ENCODE data around the gene NME7. TPM values are rescaled to one million over a fixed set of nuclear protein-coding genes. Genes with fewer than 3 reads are reported as not detected.

Gene NME7
- total RNA-seq, 1 experiment from 2014 or later = 21.8 TPM

DNA sequence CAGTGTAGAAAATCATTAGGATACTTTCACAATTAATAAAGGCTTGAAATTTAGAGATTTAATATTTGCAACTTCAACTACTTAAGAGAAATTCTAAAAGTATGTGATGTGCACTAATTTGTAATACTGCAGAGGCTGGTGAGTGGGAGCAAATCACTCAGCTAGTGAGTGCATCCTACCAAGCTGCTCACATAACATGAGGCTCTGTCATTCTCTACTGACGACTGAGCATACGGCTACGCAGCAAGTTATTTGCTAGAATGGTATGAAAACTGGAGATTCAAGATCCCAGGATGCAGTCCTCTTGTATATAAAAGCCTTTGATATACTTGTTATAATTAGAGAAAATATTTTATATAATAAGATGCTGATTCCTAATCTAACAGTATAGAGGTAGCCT lies 171.0 kb downstream of the NME7 start (continued):
- TF ChIP-seq, protein P1, sequence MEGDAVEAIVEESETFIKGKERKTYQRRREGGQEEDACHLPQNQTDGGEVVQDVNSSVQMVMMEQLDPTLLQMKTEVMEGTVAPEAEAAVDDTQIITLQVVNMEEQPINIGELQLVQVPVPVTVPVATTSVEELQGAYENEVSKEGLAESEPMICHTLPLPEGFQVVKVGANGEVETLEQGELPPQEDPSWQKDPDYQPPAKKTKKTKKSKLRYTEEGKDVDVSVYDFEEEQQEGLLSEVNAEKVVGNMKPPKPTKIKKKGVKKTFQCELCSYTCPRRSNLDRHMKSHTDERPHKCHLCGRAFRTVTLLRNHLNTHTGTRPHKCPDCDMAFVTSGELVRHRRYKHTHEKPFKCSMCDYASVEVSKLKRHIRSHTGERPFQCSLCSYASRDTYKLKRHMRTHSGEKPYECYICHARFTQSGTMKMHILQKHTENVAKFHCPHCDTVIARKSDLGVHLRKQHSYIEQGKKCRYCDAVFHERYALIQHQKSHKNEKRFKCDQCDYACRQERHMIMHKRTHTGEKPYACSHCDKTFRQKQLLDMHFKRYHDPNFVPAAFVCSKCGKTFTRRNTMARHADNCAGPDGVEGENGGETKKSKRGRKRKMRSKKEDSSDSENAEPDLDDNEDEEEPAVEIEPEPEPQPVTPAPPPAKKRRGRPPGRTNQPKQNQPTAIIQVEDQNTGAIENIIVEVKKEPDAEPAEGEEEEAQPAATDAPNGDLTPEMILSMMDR (IDR thresholded peaks at IDR 0.05 in 2 of 3, conservative IDR thresholded peaks at IDR 0.05 in 1 of 3; ENCODE audit: borderline replicate concordance in 1 of 3, insufficient read depth in 1 of 3, low read depth in 2 of 3, low read length in 2 of 3) = no peak
- TF ChIP-seq ZFX (IDR thresholded peaks at IDR 0.05) = no peak
- TF ChIP-seq SRF (IDR thresholded peaks at IDR 0.05; ENCODE audit: low read depth) = no peak
- TF ChIP-seq, protein P2, sequence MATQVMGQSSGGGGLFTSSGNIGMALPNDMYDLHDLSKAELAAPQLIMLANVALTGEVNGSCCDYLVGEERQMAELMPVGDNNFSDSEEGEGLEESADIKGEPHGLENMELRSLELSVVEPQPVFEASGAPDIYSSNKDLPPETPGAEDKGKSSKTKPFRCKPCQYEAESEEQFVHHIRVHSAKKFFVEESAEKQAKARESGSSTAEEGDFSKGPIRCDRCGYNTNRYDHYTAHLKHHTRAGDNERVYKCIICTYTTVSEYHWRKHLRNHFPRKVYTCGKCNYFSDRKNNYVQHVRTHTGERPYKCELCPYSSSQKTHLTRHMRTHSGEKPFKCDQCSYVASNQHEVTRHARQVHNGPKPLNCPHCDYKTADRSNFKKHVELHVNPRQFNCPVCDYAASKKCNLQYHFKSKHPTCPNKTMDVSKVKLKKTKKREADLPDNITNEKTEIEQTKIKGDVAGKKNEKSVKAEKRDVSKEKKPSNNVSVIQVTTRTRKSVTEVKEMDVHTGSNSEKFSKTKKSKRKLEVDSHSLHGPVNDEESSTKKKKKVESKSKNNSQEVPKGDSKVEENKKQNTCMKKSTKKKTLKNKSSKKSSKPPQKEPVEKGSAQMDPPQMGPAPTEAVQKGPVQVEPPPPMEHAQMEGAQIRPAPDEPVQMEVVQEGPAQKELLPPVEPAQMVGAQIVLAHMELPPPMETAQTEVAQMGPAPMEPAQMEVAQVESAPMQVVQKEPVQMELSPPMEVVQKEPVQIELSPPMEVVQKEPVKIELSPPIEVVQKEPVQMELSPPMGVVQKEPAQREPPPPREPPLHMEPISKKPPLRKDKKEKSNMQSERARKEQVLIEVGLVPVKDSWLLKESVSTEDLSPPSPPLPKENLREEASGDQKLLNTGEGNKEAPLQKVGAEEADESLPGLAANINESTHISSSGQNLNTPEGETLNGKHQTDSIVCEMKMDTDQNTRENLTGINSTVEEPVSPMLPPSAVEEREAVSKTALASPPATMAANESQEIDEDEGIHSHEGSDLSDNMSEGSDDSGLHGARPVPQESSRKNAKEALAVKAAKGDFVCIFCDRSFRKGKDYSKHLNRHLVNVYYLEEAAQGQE (IDR thresholded peaks at IDR 0.05; ENCODE audit: low read depth) = no peak
- no peak for TF ChIP-seq TCF7L2 (IDR thresholded peaks at IDR 0.05; ENCODE audit: borderline replicate concordance, extremely low read depth, insufficient read depth, insufficient read length)

DNA sequence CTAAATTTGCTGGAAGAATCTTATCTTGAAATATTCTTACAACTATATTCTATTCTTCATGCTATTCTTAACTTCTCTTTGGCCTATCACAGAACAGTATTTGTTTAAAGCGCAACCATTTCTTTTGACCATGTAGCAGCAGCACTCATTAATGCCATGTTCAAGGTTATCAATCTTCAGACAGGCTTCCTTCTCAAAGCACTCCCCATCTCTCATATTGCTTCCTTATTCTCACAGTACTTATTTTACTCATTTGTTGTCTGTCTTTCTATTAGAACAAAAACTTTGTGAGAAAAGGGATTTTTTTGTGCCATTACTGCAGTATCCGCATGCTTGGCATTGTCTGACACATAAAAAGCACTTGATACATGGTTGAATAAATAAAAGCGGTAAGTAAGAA lies 171.4 kb downstream of the NME7 start:
- Histone ChIP-seq H3K9ac (ENCODE audit: low read length) (no peak overlapping the region), H2AFZ (ENCODE audit: low read depth, low read length, poor library complexity, severe bottlenecking) (no peak overlapping the region), H3K9me3 (ENCODE audit: control insufficient read depth in 1 of 2, insufficient read depth in 1 of 2, low read depth in 1 of 2, low read length in 2 of 2) (no peaks in the 10 kb centered on the region), H3K27ac (ENCODE audit: low read depth, low read length) (no peak overlapping the region), H3K9me2 (ENCODE audit: insufficient read depth) (no peaks in the 10 kb centered on the region), H3K36me3 (ENCODE audit: control insufficient read depth in 1 of 2, insufficient read depth in 2 of 2, low read length in 2 of 2) (no peaks in the 10 kb centered on the region), H3K79me2 (ENCODE audit: insufficient read depth, low read length) (no peaks in the 10 kb centered on the region), H3K4me2 (ENCODE audit: low read length) (no peak overlapping the region), H3K4me1 (ENCODE audit: control insufficient read depth in 1 of 2, insufficient read depth in 2 of 2, low read length in 2 of 2) (no peaks in the 10 kb centered on the region), H3K27me3 (ENCODE audit: insufficient read depth, low read length) (no peaks in the 10 kb centered on the region), H4K20me1 (ENCODE audit: insufficient read depth) (no peaks in the 10 kb centered on the region), H3K4me3 (replicated peaks in 1 of 2; ENCODE audit: low read depth in 1 of 2, low read length in 2 of 2) (no peak overlapping the region)
- ATAC-seq = no peak
- CTCF ChIA-PET = no interaction called here
- POLR2A ChIA-PET = no interaction called here
- intact Hi-C loops (cut with micrococcal nuclease) = no loop called here
- DNase-seq (ENCODE audit: low read depth, low spot score) = no peak
- TF ChIP-seq FOSL1 (IDR thresholded peaks at IDR 0.05; ENCODE audit: low read depth) (no peak), ELF1 (IDR thresholded peaks at IDR 0.05; ENCODE audit: borderline replicate concordance, low read depth) (no peak), EGR1 (IDR thresholded peaks at IDR 0.05; ENCODE audit: low read depth) (no peak), SRF (IDR thresholded peaks at IDR 0.05; ENCODE audit: low read depth) (no peak), EZH2 (IDR thresholded peaks at IDR 0.05) (no peak), RAD21 (IDR thresholded peaks at IDR 0.05; ENCODE audit: low read depth) (no peak), POLR2AphosphoS5 (IDR thresholded peaks at IDR 0.05; ENCODE audit: low read depth, low read length) (no peak)
- RAD21 ChIA-PET (ENCODE audit: low non-redundant PET in 1 of 2, low total read pairs in 2 of 2, uncharacterized antibody in 2 of 2, unreplicated experiment in 2 of 2) = no interaction called here
- BruUV-seq (replicated peaks) = no TSS peak
